ENCODE measurements around the gene SEMG1.

GRCh38 chr20:45235995-45236394 is 29.2 kb downstream of the SEMG1 start:
- no peak for TF ChIP-seq FOXK2 (IDR thresholded peaks at IDR 0.05)
- TF ChIP-seq TARDBP (IDR thresholded peaks at IDR 0.05) = no peak
- TF ChIP-seq FOXM1 (IDR thresholded peaks at IDR 0.05; ENCODE audit: borderline replicate concordance) = no peak

Measured in HEK293T (cell line).